NCI-H2107 treated with DMSO at 0.1 percent for 48 hours (cell line): ENCODE results near the gene FAM78A.
"Not testable (repeated sequence)": the region's sequence is repeated elsewhere in the genome, so short reads cannot be mapped to it uniquely, and the experiment has no call there.

Experiments used
- DNase-seq: peaks from one replicate; lab custom pipeline; 2025; ENCODE audit not compliant: unreplicated experiment; lab: John Stamatoyannopoulos, UW

Gene FAM78A

DNA sequence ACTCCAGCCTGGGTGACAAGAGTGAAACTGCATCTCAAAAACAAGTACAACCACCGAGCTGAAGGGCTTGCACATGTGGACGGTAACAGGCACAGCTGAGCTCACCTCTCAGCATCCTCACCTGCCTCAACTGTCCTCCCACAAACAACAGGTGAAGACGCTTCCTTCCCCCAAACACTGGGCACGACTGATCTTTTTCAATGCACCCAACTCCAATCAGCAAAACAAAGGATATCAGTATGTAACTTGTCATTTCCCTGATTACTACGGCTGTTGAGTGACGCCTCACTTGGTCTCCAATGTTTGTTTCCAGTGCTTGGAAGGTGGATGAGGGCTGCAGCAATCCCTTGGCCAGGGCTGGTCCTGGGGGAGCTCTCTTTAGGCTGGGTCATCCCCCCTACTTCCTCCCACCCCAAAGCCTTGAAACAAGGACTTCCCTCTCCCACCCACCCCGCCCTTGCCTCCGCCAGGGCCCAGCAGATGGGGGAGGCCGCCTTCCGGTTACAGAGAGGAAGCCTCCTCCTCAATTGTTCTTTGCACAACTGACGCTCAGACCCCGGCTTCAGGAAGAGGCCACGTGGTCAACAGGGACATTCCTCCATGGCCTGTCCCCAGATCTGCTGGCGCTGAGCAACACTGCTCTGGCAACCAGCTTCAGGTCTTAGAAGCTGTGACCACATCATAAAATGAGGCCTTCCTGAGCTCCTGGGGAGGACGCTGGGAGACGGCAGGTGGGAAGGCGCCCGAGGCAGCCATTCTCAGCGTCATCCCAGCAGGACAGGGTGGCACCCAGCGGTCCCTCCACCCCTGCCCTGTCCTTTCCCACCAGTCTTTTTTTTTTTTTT is 5.9 kb downstream of the FAM78A start:
- DNase-seq = no peak

GRCh38 chr9:131266266-131267229 is 9.8 kb downstream of the FAM78A start:
- no peak for DNase-seq

DNA sequence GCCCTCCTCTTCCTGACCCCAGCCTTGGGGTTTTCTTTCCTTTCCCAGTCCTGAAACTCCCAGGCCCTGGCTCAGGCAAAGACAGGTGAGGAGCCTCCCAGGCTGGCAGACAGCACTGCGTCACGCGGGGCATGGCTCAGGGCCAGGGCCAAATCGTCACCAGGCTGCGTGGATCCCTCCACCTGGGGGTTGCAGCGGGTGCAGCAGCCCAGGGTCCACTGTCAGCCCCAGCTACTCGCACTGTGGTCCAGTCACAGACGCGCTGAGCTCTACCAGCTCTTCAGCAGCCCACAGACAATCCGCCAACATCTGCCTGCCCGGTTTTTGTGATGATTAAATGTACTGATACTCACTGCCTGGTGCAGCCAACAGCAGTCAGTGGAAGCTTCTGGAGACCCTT is 12.1 kb downstream of the FAM78A start:
- no peak for DNase-seq

DNA sequence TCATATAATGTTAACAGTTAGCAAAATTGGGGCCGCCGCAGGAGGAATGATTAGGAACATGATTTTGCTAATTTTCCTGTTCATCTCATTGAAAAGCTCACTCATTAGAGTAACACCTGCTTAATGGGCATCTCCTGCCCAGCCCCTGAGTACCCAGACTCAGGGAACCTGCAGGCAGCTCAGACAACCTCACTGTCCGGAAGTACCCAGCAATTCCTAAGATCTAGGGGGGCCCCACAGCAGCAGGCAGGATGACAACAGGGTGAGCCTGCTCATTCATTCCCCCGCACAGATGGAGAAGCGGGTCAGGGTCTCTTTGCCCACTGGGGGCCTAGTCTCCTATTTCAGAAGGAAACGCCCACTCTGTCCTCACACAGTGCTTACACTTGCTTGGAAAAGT is 12.6 kb downstream of the FAM78A start:
- DNase-seq = no peak

DNA sequence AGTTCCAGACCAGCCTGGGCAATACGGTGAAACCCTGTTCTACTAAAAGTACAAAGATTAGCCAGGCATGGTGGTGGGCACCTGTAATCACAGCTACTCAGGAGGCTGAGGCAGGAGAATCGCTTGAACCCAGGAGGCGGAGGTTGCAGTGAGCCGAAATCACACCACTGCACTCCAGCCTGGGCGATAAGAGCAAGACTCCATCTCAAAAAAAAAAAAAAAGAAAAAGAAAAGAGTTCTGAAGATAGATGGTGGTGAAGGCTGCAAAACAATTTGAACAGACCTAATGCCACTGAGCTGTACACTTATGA is 13.3 kb downstream of the FAM78A start:
- DNase-seq = not testable (repeated sequence)

DNA sequence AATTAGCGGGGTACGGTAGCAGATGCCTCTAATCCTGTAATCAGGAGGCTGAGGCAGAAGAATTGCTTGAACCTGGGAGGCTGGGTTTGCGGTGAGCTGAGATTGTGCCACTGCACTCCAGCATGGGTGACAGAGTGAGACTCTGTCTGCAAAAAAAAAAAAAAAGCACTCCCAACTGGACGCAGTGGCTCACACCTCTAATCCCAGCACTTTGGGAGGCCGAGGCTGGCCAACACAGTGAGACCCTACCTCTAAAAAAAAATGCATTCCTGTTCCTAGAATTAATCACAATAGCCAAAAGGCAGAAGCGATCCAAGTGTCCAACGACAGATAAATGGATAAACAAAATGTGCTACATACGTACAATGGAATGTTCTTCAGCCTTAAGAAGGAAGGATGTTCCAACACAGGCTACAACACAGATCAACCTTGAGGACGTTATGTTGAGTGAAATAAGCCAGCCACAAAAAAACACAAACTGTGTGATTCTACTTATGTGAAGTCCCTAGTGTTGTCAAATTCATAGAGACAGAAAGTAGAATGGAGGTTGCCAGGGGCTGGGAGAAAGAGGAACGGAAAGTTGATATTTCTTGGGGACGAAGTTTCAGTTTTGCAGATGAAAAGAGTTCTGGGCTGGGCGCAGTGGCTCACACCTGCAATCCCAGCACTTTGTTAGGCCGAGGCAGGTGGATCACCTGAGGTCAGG is 13.8 kb downstream of the FAM78A start:
- no peak for DNase-seq

- no peak for DNase-seq
Observed at GRCh38 chr9:131260751-131261452, 15.4 kb downstream of the FAM78A start.

- DNase-seq = no peak
Observed at GRCh38 chr9:131259916-131260597, 16.3 kb downstream of the FAM78A start.

- DNase-seq = no peak
Observed at GRCh38 chr9:131259432-131259898, 16.8 kb downstream of the FAM78A start.

DNA sequence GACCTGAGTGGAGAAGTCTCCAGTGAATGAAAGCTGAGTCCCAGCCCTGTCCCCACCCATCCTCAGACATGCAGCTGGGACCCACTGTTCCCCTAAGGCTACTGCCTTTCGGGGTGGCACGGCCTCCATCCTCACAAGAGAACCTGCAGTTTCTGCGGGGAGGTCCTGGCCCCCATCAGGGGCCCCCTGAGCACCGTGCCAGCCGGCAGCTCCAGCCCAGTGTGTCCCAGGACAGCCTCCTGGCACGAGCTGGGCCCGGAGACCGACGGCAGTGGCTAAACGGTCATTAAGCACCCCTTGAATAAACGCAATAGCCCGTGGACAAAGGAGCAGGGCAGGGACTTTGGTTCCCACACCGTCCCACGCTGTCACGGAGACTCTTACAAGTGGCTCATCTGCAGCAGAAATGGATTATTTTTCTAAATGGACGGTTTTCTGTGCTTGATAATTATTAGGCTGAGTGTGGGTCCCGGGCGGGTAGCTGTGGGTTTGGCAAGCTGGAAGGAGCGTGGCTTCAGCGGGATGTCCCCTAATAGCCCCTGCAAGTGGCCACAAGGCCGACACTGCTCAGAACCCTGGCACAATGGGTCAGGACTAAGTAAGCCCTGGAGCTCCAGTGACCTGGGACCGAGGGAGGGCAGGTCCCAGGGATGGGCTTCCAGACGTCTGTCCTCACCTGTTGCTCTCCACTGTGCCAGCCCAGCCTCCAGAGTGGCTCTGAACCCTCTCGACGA is 17.4 kb downstream of the FAM78A start:
- DNase-seq = no peak

DNA sequence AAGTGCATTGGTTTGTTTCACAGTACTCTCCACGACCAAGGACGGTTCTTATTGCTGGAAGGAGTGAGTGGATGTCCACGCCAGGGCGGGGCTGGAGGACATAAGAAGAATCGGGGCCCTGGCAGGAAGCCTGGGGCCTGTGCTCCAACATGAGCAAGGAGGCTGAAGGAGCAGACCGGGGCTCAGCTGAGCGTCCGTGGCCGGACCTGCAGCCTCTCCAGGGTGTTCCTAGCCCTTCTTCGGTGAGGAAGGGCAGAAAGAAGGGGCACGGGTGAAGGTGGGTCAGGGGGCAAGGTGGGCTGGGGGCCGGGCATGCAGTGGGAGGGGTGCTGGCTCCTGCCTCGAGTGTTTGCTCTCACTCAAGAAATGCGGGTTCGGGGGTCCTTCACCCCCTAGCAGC is 18.1 kb downstream of the FAM78A start:
- no peak for DNase-seq

DNA sequence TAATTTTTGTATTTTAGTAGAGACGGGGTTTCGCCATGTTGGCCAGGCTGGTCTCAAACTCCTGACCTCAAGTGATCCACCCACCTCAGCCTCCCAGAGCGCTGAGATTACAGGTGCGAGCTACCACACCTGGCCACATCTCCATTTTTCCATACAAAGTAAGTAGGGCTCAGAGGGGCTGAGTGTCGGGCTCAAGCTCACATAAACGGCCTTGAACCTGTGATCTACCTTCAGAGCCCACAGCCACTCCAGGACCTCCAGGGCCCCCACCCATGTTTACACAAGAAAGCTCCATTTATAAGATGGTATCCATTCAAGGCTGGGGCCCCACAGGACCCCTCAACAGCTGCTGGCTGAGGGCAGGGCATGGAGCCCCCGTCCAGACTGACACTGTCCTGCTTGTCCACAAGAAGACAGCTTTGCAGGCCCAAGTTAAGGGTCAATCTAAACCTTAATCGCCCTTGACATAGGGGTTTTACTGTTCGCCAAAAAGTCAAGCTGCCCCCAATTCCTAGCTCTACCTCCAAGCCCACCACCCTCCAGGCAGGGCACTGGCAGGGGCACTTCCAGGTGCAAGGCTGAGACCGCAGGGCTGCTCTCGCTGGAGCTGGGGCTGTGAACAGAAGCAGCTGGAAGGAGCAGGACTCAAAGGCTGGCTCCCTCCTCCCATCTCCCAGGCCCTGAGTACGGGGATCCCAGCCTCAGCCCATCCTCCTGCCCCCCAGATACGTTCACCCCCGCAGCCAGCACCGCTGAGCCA is 18.9 kb downstream of the FAM78A start:
- DNase-seq = no peak

DNA sequence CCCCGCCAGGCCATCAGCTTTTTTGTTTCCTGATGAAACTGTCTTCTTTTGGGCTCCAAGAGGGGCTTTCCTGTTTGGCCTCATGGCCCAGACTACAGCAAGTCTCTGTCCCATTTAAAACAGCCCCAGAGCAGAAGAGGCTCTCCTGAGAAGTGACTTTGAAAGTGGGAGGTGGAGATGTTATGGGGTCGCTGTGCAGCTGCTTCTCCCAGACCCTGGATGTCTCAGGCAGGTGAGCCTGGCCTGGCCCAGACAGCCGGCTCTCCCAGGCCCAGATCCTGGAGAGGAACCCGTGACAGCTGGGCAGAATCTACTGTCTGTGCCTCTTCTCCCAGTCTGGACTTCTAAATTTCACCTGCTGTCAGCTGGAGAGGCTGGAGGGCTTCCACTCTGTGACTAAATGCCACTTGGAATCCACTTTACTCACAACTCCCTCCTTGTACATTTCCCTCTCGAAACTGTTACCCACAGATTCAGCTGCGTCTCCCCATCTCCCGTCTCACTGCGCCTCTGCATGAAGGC is 20.6 kb downstream of the FAM78A start:
- DNase-seq = no peak

DNA sequence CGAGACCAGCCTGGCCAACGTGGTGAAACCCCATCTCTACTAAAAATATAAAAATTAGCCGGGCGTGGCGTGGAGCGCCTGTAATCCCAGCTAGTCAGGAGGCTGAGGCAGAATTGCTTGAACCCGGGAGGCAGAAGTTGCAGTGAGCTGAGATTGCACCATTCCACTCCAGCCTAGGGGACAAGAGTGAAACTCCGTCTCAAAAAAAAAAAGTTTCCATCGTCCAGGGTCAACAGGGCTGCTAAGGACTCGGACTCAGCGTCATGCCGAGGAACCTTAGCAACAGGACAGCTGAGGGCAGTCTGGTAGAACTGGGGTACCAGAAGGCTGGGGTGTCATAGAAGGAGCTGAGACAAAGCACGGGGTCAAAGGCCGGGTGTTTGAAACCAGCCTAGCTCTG is 21.7 kb downstream of the FAM78A start:
- DNase-seq = no peak

- no peak for DNase-seq
Observed at GRCh38 chr9:131253891-131254491, 22.3 kb downstream of the FAM78A start.

GRCh38 chr9:131252120-131252519 is 24.2 kb downstream of the FAM78A start:
- DNase-seq = no peak

DNA sequence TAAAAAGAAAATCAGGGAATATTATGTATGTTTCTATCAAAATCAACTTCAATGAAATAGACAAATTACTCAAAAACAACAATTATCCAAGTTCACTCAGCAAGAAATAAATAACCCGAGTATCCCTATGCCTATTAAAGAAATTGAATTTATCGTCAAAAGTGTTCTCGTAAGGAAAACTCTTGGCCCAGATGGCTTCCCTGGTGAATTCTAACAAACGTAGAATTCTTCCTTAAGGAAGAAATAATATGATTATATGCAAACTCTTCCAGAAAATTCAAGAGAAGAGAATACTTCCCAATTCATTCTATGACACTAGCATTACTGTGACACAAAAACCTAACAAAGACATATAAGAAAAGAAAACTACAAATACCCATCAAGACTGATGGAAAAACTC is 29.7 kb downstream of the FAM78A start:
- DNase-seq = no peak

- DNase-seq = not testable (repeated sequence)
Observed at GRCh38 chr9:131244331-131244730, 32.0 kb downstream of the FAM78A start.
